Osteoblast (primary cell): ENCODE measurements around the gene STAMBPL1. TPM values are rescaled to one million over a fixed set of nuclear protein-coding genes. Genes with fewer than 3 reads are reported as not detected.
A peak's percentile ranks its signal among the peaks of the same experiment; 100 is the strongest.

Experiments used
- DNase-seq: peaks from one replicate; pipeline ENCODE4 v3.0.0; 2011; ENCODE audit warnings: low spot score, mixed read lengths; ENCODE audit not compliant: insufficient read length; ENCODE audit errors: missing footprints
- H2AFZ ChIP-seq: 2 replicates; pipeline ENCODE4 v1.6.0; 2011; ENCODE audit warnings: mild to moderate bottlenecking, low read length
- H3K27ac ChIP-seq: 2 replicates; pipeline ENCODE4 v1.5.1; 2011; ENCODE audit warnings: mild to moderate bottlenecking, low read depth, low read length, moderate library complexity
- H3K27me3 ChIP-seq: 2 replicates; pipeline ENCODE4 v1.6.0; 2012; ENCODE audit warnings: mild to moderate bottlenecking, control low read depth, inconsistent platforms, low read length, moderate library complexity; ENCODE audit not compliant: insufficient read depth
- H3K36me3 ChIP-seq: 2 replicates; pipeline ENCODE4 v1.5.1; 2011; ENCODE audit warnings: mild to moderate bottlenecking, low read length, control low read depth, moderate library complexity; ENCODE audit not compliant: insufficient read depth
- H3K4me1 ChIP-seq: 2 replicates; pipeline ENCODE4 v1.5.1; 2011; ENCODE audit warnings: mild to moderate bottlenecking, low read length, control low read depth, moderate library complexity; ENCODE audit not compliant: insufficient read depth
- H3K4me2 ChIP-seq: 2 replicates; pipeline ENCODE4 v1.6.0; 2011; ENCODE audit warnings: mild to moderate bottlenecking, low read length; ENCODE audit not compliant: insufficient read depth
- H3K4me3 ChIP-seq: fragments of 200-600 bp; sonication (generic); 3 replicates; pipeline ENCODE4 v1.5.1; 2012; ENCODE audit warnings: mild to moderate bottlenecking, low read length, inconsistent platforms; ENCODE audit not compliant: insufficient read depth
- H3K79me2 ChIP-seq: 2 replicates; pipeline ENCODE4 v1.6.0; 2012; ENCODE audit warnings: mild to moderate bottlenecking, low read length, control low read depth, inconsistent platforms; ENCODE audit not compliant: insufficient read depth
- H3K9me3 ChIP-seq: 2 replicates; pipeline ENCODE4 v1.5.1; 2011; ENCODE audit warnings: low read depth, low read length, control low read depth
- H4K20me1 ChIP-seq: 2 replicates; pipeline ENCODE4 v1.6.0; 2012; ENCODE audit warnings: mild to moderate bottlenecking, low read length, control low read depth; ENCODE audit not compliant: insufficient read depth
- total RNA-seq: library from RNA; depleted of rRNA; stranded (reverse); fragments of >200 nt; gene quantifications from 2 replicates; pipeline ENCODE4 v1.2.3, GENCODE V29; 2012
- TF ChIP-seq, protein P1 (sequence below): IDR thresholded peaks from 2 replicates; pipeline ENCODE4 v1.5.1; 2011; ENCODE audit warnings: mild to moderate bottlenecking, low read depth, low read length, moderate library complexity; ENCODE audit errors: extremely low read depth

Gene STAMBPL1
- total RNA-seq, 1 donor, result 11.6 TPM

DNA sequence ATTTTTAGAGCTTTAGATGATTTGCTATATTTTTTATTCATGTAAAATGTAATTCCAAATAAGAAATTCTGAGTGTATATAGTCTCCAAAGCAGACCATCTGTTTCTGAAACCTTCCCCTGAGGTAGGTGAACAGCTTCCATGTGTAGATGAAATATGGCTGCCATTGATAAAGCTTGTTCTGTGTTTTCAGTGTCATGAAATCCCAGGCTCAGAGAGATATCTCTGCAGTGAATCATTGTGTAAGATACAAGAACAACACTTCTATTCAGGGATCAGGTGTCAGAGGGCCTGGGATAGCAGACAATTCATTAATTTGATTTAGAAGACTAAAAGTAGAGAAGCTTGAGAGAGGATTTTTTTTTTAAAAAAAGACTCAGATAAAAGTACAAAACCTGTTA lies 43.5 kb downstream of the STAMBPL1 start:
- H4K20me1 ChIP-seq, result no peaks in the 10 kb centered on the region
- no peaks in the 10 kb centered on the region for H3K79me2 ChIP-seq

DNA sequence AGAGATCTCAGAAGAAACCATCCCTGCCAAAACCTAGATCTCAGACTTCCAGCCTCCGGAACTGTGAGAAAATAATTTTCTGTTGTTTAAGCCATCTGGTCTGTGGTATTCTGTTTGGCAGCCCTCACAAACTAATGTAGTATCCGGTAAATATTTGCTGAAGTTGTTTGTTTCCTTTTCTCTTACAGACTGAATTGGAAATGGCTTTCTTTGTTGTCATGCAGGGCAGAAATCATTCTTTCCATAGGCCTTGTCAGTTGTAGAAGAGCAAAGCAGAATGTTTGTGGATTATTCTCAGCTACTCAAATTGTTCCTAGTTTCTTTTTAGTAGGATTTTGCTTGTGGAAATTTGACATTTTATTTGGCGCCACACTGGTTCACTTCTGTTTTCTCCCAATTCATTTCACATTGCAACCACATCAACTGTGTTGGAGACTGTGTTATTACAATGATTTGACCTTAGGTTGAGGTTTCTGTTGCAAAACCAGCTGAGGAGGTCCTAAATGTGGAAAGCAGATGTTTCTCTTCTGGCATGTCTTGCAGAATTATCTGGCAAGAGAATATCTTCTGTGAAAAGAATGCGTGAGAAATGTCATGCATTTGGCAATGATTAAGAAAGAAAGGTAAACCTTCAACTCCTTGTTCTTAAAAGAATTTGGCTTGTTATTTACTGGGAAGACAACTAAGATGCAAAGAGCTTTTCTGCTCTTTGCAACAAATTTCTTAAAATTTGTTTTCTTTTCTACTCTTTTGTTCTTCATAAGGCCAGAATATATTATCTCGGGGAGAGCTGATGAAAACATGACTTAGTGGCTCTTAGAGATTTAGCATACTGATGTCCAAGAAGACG lies 46.7 kb downstream of the STAMBPL1 start:
- H2AFZ ChIP-seq, result no peak overlapping the region
- H3K79me2 ChIP-seq, result no peaks in the 10 kb centered on the region

More for the DNA sequence above, 43.5 kb downstream of the STAMBPL1 start:
- H3K4me2 ChIP-seq, result no peak overlapping the region
- no peaks in the 10 kb centered on the region for H3K27me3 ChIP-seq
- no peaks in the 10 kb centered on the region for H3K36me3 ChIP-seq
- TF ChIP-seq, protein P1, sequence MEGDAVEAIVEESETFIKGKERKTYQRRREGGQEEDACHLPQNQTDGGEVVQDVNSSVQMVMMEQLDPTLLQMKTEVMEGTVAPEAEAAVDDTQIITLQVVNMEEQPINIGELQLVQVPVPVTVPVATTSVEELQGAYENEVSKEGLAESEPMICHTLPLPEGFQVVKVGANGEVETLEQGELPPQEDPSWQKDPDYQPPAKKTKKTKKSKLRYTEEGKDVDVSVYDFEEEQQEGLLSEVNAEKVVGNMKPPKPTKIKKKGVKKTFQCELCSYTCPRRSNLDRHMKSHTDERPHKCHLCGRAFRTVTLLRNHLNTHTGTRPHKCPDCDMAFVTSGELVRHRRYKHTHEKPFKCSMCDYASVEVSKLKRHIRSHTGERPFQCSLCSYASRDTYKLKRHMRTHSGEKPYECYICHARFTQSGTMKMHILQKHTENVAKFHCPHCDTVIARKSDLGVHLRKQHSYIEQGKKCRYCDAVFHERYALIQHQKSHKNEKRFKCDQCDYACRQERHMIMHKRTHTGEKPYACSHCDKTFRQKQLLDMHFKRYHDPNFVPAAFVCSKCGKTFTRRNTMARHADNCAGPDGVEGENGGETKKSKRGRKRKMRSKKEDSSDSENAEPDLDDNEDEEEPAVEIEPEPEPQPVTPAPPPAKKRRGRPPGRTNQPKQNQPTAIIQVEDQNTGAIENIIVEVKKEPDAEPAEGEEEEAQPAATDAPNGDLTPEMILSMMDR, result no peak
- H3K9me3 ChIP-seq, result no peaks in the 10 kb centered on the region
- H2AFZ ChIP-seq, result no peak overlapping the region
- H3K27ac ChIP-seq, result no peak overlapping the region
- no peak overlapping the region for H3K4me3 ChIP-seq
- H3K4me1 ChIP-seq, result peaks cover 36% of the 10 kb centered on the region
- no peak for DNase-seq

DNA sequence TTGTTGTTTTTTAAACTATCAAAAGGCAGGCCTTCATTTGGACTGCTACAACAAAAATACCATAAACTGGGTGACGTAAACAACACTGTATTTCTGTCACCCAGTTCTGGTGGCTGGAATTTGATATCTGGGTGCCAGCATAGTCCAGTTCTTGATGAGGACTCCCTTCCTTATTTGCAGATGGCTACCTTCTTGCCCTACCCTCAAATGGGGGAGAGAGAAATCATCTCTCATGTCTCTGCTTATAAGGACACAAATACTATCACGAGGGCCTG lies 47.3 kb downstream of the STAMBPL1 start:
- no peak for DNase-seq
- Histone ChIP-seq H3K4me3 (no peak overlapping the region), H3K4me1 (peaks cover 19% of the 10 kb centered on the region), H4K20me1 (no peaks in the 10 kb centered on the region), H3K9me3 (no peaks in the 10 kb centered on the region), H3K36me3 (peaks cover 3% of the 10 kb centered on the region), H3K4me2 (no peak overlapping the region), H3K27ac (no peak overlapping the region), H3K79me2 (no peaks in the 10 kb centered on the region), H2AFZ (no peak overlapping the region), H3K27me3 (no peaks in the 10 kb centered on the region)
- TF ChIP-seq, protein P1, result no peak

More for the DNA sequence above, 46.7 kb downstream of the STAMBPL1 start:
- Histone ChIP-seq H3K4me1 (peaks cover 19% of the 10 kb centered on the region), H4K20me1 (no peaks in the 10 kb centered on the region), H3K4me3 (no peak overlapping the region), H3K36me3 (peaks cover 3% of the 10 kb centered on the region), H3K27me3 (no peaks in the 10 kb centered on the region), H3K27ac (peak overlapping the region; percentile 36), H3K9me3 (no peaks in the 10 kb centered on the region), H3K4me2 (peak overlapping the region; percentile 15)
- TF ChIP-seq, protein P1, result no peak
- DNase-seq, result no peak

DNA sequence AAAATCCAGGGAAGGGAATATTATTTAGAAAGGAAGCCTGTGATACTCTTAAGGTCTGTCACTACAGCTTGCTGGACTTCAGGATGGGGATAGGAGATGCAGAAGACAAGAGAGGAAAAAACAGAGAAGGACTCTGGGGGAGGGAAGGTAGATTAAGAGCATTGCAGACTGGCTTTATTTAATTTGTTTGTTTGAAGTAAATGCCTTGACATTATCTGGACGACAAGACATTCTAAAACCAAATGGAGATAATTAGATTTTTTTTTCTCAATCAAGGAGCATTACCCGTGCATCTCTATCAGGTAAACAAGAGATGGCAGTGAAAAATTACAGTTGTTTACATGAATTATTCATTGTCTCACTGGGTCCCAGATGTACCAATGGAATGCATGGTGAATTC lies 48.2 kb downstream of the STAMBPL1 start:
- no peaks in the 10 kb centered on the region for H3K27me3 ChIP-seq

More for the DNA sequence above, 48.2 kb downstream of the STAMBPL1 start:
- H2AFZ ChIP-seq, result no peak overlapping the region
- H3K4me1 ChIP-seq, result peaks cover 19% of the 10 kb centered on the region
- TF ChIP-seq, protein P1, result no peak
- no peaks in the 10 kb centered on the region for H4K20me1 ChIP-seq
- no peak for DNase-seq
- H3K4me2 ChIP-seq, result no peak overlapping the region
- no peaks in the 10 kb centered on the region for H3K9me3 ChIP-seq
- peaks cover 3% of the 10 kb centered on the region for H3K36me3 ChIP-seq
- no peaks in the 10 kb centered on the region for H3K79me2 ChIP-seq
- H3K4me3 ChIP-seq, result no peak overlapping the region
- H3K27ac ChIP-seq, result no peak overlapping the region
